ENCODE results near the gene KIAA1217. TPM values are rescaled to one million over a fixed set of nuclear protein-coding genes. Genes with fewer than 3 reads are reported as not detected.

The KIAA1217 gene
- polyA plus RNA-seq, 2 of the 4 experiments (the other 2 are of a cell fraction), result 1.5 to 2.7 TPM

DNA sequence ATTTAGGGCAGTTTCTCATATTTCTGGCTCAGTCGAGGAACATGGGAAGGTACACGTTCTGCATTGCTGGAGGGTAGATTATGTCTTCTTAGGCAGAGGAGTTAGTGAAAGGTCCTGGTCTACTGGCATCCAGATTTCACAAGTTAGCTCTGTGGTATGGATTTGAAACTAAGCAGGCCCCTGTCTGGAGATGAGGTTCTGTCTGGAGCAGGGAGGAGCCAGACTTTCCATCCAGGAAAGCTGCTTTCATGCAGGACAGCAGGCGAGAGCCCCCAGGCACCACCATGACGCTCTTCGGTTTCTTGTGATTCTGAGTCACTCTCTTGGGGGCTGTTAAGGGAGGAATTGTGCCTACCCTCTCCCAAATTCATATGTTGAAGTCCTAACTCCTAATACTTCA is 184.3 kb downstream of the KIAA1217 start:
- Histone ChIP-seq H3K9me3 (no peaks in the 10 kb centered on the region), H3K4me2 (no peak overlapping the region), H3K27ac (no peak overlapping the region), H3K4me3 (no peak overlapping the region), H3K4me1 (no peaks in the 10 kb centered on the region)
- DNase-seq (ENCODE audit: low read depth in 1 of 2, low spot score in 1 of 2) (no peak), ATAC-seq (no peak), FAIRE-seq (no peak)
- no peak for TF ChIP-seq HEYL (CRISPR knock-in tag; IDR thresholded peaks at IDR 0.05)
- TF ChIP-seq CBX8 (IDR thresholded peaks at IDR 0.05), result no peak
- TF ChIP-seq, protein P1, sequence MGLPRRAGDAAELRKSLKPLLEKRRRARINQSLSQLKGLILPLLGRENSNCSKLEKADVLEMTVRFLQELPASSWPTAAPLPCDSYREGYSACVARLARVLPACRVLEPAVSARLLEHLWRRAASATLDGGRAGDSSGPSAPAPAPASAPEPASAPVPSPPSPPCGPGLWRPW (IDR thresholded peaks at IDR 0.05), result no peak
- TF ChIP-seq HOXB5 (CRISPR knock-in tag; IDR thresholded peaks at IDR 0.05), result no peak
- TF ChIP-seq, protein P2, sequence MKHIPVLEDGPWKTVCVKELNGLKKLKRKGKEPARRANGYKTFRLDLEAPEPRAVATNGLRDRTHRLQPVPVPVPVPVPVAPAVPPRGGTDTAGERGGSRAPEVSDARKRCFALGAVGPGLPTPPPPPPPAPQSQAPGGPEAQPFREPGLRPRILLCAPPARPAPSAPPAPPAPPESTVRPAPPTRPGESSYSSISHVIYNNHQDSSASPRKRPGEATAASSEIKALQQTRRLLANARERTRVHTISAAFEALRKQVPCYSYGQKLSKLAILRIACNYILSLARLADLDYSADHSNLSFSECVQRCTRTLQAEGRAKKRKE (CRISPR knock-in tag; IDR thresholded peaks at IDR 0.05; ENCODE audit: low read depth), result no peak
- TF ChIP-seq, protein P3, sequence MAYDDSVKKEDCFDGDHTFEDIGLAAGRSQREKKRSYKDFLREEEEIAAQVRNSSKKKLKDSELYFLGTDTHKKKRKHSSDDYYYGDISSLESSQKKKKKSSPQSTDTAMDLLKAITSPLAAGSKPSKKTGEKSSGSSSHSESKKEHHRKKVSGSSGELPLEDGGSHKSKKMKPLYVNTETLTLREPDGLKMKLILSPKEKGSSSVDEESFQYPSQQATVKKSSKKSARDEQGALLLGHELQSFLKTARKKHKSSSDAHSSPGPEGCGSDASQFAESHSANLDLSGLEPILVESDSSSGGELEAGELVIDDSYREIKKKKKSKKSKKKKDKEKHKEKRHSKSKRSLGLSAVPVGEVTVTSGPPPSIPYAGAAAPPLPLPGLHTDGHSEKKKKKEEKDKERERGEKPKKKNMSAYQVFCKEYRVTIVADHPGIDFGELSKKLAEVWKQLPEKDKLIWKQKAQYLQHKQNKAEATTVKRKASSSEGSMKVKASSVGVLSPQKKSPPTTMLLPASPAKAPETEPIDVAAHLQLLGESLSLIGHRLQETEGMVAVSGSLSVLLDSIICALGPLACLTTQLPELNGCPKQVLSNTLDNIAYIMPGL (CRISPR knock-in tag; IDR thresholded peaks at IDR 0.05; ENCODE audit: borderline replicate concordance), result no peak
- TF ChIP-seq, protein P4, sequence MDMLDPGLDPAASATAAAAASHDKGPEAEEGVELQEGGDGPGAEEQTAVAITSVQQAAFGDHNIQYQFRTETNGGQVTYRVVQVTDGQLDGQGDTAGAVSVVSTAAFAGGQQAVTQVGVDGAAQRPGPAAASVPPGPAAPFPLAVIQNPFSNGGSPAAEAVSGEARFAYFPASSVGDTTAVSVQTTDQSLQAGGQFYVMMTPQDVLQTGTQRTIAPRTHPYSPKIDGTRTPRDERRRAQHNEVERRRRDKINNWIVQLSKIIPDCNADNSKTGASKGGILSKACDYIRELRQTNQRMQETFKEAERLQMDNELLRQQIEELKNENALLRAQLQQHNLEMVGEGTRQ (IDR thresholded peaks at IDR 0.05), result no peak
- TF ChIP-seq CHD2 (IDR thresholded peaks at IDR 0.05; ENCODE audit: low read length, partially characterized antibody), result no peak
- no peak for TF ChIP-seq MYC (IDR thresholded peaks at IDR 0.05; ENCODE audit: borderline replicate concordance, low read length)
- TF ChIP-seq MAZ (IDR thresholded peaks at IDR 0.05; ENCODE audit: borderline replicate concordance, low read depth, low read length), result no peak
- TF ChIP-seq ZSCAN20 (CRISPR knock-in tag; IDR thresholded peaks at IDR 0.05), result no peak
- TF ChIP-seq MAFK (IDR thresholded peaks at IDR 0.05; ENCODE audit: partially characterized antibody), result no peak
- ChIA-PET POLR2A (no interaction called here), CTCF (interaction anchor here (1.0 to 2.0 kb wide), 2 partner anchors 11 to 29 kb away, joined by 3 to 6 read pairs; no protein-coding TSS in a partner anchor)
- WGBS (ENCODE audit: missing lambda C conversion rate), result 50% methylated on average over 5 of the region's 5 CpGs

DNA sequence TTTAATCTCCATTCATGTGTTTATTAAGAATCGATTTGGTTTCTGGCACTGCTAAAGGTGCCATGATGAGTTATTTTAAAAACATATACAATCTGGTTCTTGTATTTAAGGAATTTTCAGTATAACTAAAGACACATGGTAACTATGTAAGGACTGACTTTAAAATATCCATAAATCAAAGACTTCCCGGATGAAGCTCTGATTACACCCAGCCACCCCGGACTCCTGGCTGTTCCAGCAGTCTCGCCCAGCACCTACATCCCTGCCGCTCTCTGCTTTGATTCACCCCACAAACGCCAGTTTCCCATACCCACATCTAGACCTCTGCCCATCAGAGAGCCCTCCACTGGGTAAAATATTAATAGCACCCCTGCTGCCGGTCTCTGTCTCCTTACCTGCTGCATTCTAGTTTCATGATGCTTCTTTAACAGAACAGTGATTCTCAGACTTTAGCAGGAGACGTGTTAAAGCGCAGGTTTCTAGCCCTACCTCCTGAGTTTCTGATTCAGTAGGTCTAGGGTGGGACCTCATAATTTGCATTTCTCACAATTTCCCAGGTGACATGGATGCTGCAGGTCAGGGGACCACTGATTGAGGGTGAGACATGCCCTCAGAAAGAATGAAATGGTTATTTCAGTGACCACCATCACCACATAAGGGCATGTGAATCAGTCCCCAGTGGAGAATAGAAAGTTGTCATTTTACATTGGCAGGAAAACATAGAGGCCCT is 185.7 kb downstream of the KIAA1217 start:
- POLR2A ChIA-PET, result no interaction called here
- no peak overlapping the region for H3K4me2 ChIP-seq
- H3K4me3 ChIP-seq, result no peak overlapping the region
- CTCF ChIA-PET, result interaction anchor here (1.0 kb wide), 1 partner anchor 31 kb away, joined by 3 read pairs; no protein-coding TSS in a partner anchor
- DNase-seq (ENCODE audit: low read depth in 1 of 2, low spot score in 1 of 2) (no peak), FAIRE-seq (no peak), ATAC-seq (no peak)
- 43% methylated on average over 9 of the region's 9 CpGs for WGBS (ENCODE audit: missing lambda C conversion rate)
- no peak overlapping the region for H3K27ac ChIP-seq
- TF ChIP-seq RCOR1 (IDR thresholded peaks at IDR 0.05; ENCODE audit: low read depth, low read length) (no peak), KDM5A (IDR thresholded peaks at IDR 0.05) (no peak), HOXB13 (CRISPR knock-in tag; IDR thresholded peaks at IDR 0.05; ENCODE audit: low read depth) (no peak), HOXA7 (CRISPR knock-in tag; IDR thresholded peaks at IDR 0.05) (no peak), KDM1A (IDR thresholded peaks at IDR 0.05; ENCODE audit: low read depth) (no peak), MAFK (IDR thresholded peaks at IDR 0.05; ENCODE audit: partially characterized antibody) (no peak), EP300 (IDR thresholded peaks at IDR 0.05) (no peak), ZSCAN20 (CRISPR knock-in tag; IDR thresholded peaks at IDR 0.05) (no peak), JUN (IDR thresholded peaks at IDR 0.05) (no peak), NPAS2 (CRISPR knock-in tag; IDR thresholded peaks at IDR 0.05; ENCODE audit: borderline replicate concordance) (no peak), POLR2A (IDR thresholded peaks at IDR 0.05; ENCODE audit: low read length) (no peak), TP53 (CRISPR knock-in tag; IDR thresholded peaks at IDR 0.05) (no peak), POLR2AphosphoS2 (conservative IDR thresholded peaks at IDR 0.05; ENCODE audit: low read length) (no peak), EHMT2 (IDR thresholded peaks at IDR 0.05; ENCODE audit: low read depth) (no peak)
- TF ChIP-seq, protein P5, sequence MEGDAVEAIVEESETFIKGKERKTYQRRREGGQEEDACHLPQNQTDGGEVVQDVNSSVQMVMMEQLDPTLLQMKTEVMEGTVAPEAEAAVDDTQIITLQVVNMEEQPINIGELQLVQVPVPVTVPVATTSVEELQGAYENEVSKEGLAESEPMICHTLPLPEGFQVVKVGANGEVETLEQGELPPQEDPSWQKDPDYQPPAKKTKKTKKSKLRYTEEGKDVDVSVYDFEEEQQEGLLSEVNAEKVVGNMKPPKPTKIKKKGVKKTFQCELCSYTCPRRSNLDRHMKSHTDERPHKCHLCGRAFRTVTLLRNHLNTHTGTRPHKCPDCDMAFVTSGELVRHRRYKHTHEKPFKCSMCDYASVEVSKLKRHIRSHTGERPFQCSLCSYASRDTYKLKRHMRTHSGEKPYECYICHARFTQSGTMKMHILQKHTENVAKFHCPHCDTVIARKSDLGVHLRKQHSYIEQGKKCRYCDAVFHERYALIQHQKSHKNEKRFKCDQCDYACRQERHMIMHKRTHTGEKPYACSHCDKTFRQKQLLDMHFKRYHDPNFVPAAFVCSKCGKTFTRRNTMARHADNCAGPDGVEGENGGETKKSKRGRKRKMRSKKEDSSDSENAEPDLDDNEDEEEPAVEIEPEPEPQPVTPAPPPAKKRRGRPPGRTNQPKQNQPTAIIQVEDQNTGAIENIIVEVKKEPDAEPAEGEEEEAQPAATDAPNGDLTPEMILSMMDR (IDR thresholded peaks at IDR 0.05), result no peak
- TF ChIP-seq, protein P6, sequence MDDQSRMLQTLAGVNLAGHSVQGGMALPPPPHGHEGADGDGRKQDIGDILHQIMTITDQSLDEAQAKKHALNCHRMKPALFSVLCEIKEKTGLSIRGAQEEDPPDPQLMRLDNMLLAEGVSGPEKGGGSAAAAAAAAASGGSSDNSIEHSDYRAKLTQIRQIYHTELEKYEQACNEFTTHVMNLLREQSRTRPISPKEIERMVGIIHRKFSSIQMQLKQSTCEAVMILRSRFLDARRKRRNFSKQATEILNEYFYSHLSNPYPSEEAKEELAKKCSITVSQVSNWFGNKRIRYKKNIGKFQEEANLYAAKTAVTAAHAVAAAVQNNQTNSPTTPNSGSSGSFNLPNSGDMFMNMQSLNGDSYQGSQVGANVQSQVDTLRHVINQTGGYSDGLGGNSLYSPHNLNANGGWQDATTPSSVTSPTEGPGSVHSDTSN (IDR thresholded peaks at IDR 0.05), result no peak
- TF ChIP-seq, protein P7, sequence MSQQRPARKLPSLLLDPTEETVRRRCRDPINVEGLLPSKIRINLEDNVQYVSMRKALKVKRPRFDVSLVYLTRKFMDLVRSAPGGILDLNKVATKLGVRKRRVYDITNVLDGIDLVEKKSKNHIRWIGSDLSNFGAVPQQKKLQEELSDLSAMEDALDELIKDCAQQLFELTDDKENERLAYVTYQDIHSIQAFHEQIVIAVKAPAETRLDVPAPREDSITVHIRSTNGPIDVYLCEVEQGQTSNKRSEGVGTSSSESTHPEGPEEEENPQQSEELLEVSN (IDR thresholded peaks at IDR 0.05; ENCODE audit: borderline replicate concordance, low read depth), result no peak
- no peaks in the 10 kb centered on the region for H3K9me3 ChIP-seq
- no peaks in the 10 kb centered on the region for H3K4me1 ChIP-seq
